Measurements from ENCODE around the gene ABCB4.

Gene ABCB4

DNA sequence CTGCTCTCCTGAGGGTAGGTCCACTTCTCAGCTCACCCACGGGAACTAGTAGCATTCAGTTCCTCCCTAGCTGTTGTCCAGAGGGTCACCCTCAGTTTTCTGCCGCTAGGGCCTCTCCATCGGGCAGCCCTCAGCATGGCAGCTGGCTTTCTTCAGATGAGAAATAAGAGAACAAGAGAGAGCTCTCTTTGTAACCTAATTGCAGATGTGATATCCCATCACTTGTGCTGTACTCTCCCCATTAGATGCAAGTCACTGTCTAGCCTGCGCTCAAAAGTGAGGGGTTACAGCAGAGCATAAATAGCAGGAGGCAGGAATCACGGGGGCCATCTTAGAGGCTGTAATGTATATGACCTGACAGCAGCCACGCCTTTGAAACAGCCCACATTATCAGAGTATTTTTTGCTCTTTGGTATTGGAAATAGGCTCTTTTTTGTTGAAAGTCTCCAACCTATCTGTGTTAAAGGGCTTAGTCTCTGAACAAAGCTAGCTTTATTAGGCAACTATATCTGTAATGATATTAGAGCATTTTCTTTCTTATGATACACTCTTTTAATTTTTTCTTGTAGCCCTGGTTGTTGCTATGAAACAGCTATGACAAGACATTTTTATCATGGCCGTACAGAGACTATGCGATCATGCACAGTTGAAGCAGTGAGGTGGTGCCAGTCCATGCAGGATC, 84.3 kb downstream of the ABCB4 start:
- H3K4me3 ChIP-seq (ENCODE audit: low read length, poor library complexity, severe bottlenecking), result no peak overlapping the region
- H4K20me1 ChIP-seq (ENCODE audit: insufficient read depth, low read length, poor library complexity, severe bottlenecking), result no peaks in the 10 kb centered on the region
- peaks cover 7% of the 10 kb centered on the region; the same call in 1 of the 2 replicates for H3K36me3 ChIP-seq (ENCODE audit: insufficient read depth, low read length)
- H3K9me2 ChIP-seq (replicated peaks; ENCODE audit: low read depth, low read length), result no peaks in the 10 kb centered on the region
- H3K9me3 ChIP-seq (ENCODE audit: insufficient read depth, low read depth, low read length), result no peaks in the 10 kb centered on the region
- no peak overlapping the region for H3K9ac ChIP-seq (ENCODE audit: low read depth, low read length, poor library complexity, severe bottlenecking)
- H3K79me2 ChIP-seq (ENCODE audit: insufficient read depth, low read length), result no peaks in the 10 kb centered on the region
- H3K4me1 ChIP-seq (ENCODE audit: insufficient read depth, low read length, poor library complexity, severe bottlenecking), result peaks cover 14% of the 10 kb centered on the region
- no peak overlapping the region for H3K4me2 ChIP-seq (ENCODE audit: low read depth, low read length, poor library complexity, severe bottlenecking)
- H3K27me3 ChIP-seq (ENCODE audit: insufficient read depth, low read length, poor library complexity, severe bottlenecking), result no peaks in the 10 kb centered on the region
- H2AFZ ChIP-seq (ENCODE audit: low read length), result no peak overlapping the region
- no peaks in the 10 kb centered on the region for H3F3A ChIP-seq (ENCODE audit: low read depth)
- TF ChIP-seq, protein P1, sequence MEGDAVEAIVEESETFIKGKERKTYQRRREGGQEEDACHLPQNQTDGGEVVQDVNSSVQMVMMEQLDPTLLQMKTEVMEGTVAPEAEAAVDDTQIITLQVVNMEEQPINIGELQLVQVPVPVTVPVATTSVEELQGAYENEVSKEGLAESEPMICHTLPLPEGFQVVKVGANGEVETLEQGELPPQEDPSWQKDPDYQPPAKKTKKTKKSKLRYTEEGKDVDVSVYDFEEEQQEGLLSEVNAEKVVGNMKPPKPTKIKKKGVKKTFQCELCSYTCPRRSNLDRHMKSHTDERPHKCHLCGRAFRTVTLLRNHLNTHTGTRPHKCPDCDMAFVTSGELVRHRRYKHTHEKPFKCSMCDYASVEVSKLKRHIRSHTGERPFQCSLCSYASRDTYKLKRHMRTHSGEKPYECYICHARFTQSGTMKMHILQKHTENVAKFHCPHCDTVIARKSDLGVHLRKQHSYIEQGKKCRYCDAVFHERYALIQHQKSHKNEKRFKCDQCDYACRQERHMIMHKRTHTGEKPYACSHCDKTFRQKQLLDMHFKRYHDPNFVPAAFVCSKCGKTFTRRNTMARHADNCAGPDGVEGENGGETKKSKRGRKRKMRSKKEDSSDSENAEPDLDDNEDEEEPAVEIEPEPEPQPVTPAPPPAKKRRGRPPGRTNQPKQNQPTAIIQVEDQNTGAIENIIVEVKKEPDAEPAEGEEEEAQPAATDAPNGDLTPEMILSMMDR (conservative IDR thresholded peaks at IDR 0.05; ENCODE audit: low read length), result no peak
- no peak for TF ChIP-seq EZH2phosphoT487 (IDR thresholded peaks at IDR 0.05; ENCODE audit: borderline replicate concordance)

DNA sequence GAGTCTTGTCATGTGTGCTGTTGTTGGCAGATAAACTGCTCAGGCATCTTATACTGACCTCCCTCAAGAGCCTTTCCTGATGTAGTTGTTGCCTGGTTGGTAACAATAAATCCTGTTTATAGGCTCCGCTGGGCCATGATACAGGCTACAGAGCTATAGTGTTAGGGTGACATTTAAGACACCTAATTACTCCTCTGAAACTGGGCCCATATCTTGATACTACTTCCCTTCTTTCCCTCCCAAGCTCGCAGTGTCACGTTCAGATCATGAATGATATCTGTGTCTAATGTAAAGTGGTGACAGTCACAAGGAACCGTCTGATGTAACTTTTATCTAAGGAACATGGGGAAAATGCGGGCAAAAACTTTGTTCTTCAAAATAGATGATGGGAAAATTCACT, 94.6 kb downstream of the ABCB4 start:
- H3K4me2 ChIP-seq (ENCODE audit: low read depth, low read length, poor library complexity, severe bottlenecking), result no peak overlapping the region
- TF ChIP-seq, protein P1 (conservative IDR thresholded peaks at IDR 0.05; ENCODE audit: low read length), result no peak
- TF ChIP-seq EZH2phosphoT487 (IDR thresholded peaks at IDR 0.05; ENCODE audit: borderline replicate concordance), result no peak
- H3K9ac ChIP-seq (ENCODE audit: low read depth, low read length, poor library complexity, severe bottlenecking), result no peak overlapping the region
- no peaks in the 10 kb centered on the region for H3K27me3 ChIP-seq (ENCODE audit: insufficient read depth, low read length, poor library complexity, severe bottlenecking)
- no peaks in the 10 kb centered on the region for H4K20me1 ChIP-seq (ENCODE audit: insufficient read depth, low read length, poor library complexity, severe bottlenecking)
- H3F3A ChIP-seq (ENCODE audit: low read depth), result no peaks in the 10 kb centered on the region
- H3K9me3 ChIP-seq (ENCODE audit: insufficient read depth, low read depth, low read length), result no peaks in the 10 kb centered on the region
- H3K79me2 ChIP-seq (ENCODE audit: insufficient read depth, low read length), result no peaks in the 10 kb centered on the region
- H3K4me3 ChIP-seq (ENCODE audit: low read length, poor library complexity, severe bottlenecking), result no peak overlapping the region
- peaks cover 6% of the 10 kb centered on the region; the same call in 1 of the 2 replicates for H3K36me3 ChIP-seq (ENCODE audit: insufficient read depth, low read length)
- H2AFZ ChIP-seq (ENCODE audit: low read length), result no peak overlapping the region
- H3K9me2 ChIP-seq (replicated peaks; ENCODE audit: low read depth, low read length), result no peaks in the 10 kb centered on the region
- H3K4me1 ChIP-seq (ENCODE audit: insufficient read depth, low read length, poor library complexity, severe bottlenecking), result no peaks in the 10 kb centered on the region

DNA sequence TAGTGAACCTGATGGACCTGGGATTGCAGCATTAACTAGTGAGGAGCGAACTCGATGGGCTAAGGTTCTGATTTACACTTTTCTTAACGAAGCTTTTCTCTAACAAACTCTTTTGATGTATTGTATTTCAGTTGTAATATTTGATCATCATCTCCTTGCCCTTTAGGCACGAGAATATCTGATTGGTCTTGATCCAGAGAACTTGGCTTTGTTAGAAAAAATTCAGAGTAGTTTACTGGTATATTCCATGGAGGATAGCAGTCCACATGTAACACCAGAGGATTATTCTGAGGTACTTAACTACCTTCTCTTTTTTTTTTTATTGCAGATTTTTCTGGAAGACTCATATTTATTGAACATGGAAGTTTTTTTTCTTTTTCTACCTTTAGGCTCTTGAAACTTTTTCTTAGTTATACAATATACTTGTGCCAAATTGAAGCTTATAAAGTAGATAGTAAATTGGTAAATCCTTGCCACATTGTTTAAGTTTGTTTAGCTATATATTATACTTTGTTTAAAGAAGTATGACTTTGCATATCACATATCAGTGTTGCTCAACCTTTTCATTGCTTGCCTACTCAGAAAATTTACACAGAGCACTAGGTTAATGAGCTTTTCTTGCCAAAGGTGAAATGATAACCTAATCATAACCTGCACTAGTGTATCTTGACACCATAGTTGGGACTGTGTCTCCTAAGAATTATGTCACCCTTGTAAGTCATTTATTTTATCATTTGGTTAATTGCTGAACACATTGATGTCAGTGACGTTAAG, 99.6 kb downstream of the ABCB4 start:
- no peaks in the 10 kb centered on the region for H3K36me3 ChIP-seq (ENCODE audit: insufficient read depth, low read length)
- no peak overlapping the region for H2AFZ ChIP-seq (ENCODE audit: low read length)
- H3K9me2 ChIP-seq (replicated peaks; ENCODE audit: low read depth, low read length), result no peaks in the 10 kb centered on the region
- H3K4me3 ChIP-seq (ENCODE audit: low read length, poor library complexity, severe bottlenecking), result no peak overlapping the region
- no peaks in the 10 kb centered on the region for H3K79me2 ChIP-seq (ENCODE audit: insufficient read depth, low read length)
- no peaks in the 10 kb centered on the region for H4K20me1 ChIP-seq (ENCODE audit: insufficient read depth, low read length, poor library complexity, severe bottlenecking)
- no peaks in the 10 kb centered on the region for H3K4me1 ChIP-seq (ENCODE audit: insufficient read depth, low read length, poor library complexity, severe bottlenecking)
- no peaks in the 10 kb centered on the region for H3K27me3 ChIP-seq (ENCODE audit: insufficient read depth, low read length, poor library complexity, severe bottlenecking)
- H3K9ac ChIP-seq (ENCODE audit: low read depth, low read length, poor library complexity, severe bottlenecking), result no peak overlapping the region
- TF ChIP-seq EZH2phosphoT487 (IDR thresholded peaks at IDR 0.05; ENCODE audit: borderline replicate concordance), result no peak
- TF ChIP-seq, protein P1 (conservative IDR thresholded peaks at IDR 0.05; ENCODE audit: low read length), result no peak
- H3K9me3 ChIP-seq (ENCODE audit: insufficient read depth, low read depth, low read length), result no peaks in the 10 kb centered on the region
- no peak overlapping the region for H3K4me2 ChIP-seq (ENCODE audit: low read depth, low read length, poor library complexity, severe bottlenecking)
- H3F3A ChIP-seq (ENCODE audit: low read depth), result no peaks in the 10 kb centered on the region
